Endothelial cell of umbilical vein (primary cell): ENCODE measurements around the gene CHD9.

Experiments used
- CTCF ChIP-seq, 2 donors: IDR thresholded peaks; 1 replicate in 1 of 2; 2 replicates in 1 of 2; pipeline ENCODE4 v1.5.1; 2011; ENCODE audit warnings: low read length in 2 of 2, mild to moderate bottlenecking in 2 of 2, moderate library complexity in 2 of 2, control low read depth in 1 of 2, inconsistent platforms in 1 of 2, low read depth in 1 of 2; ENCODE audit not compliant: insufficient read depth in 1 of 2; ENCODE audit errors: extremely low read depth in 1 of 2
- EZH2 ChIP-seq: IDR thresholded peaks from 2 replicates; pipeline ENCODE4 v1.6.1; 2012; ENCODE audit warnings: borderline replicate concordance, low read depth, mild to moderate bottlenecking, moderate library complexity, low read length, inconsistent platforms; ENCODE audit not compliant: severe bottlenecking
- FOS ChIP-seq: IDR thresholded peaks from 2 replicates; pipeline ENCODE4 v1.6.1; 2011; ENCODE audit warnings: mild to moderate bottlenecking, low read length, moderate library complexity, borderline replicate concordance; ENCODE audit not compliant: insufficient read depth
- JUN ChIP-seq: IDR thresholded peaks from 2 replicates; pipeline ENCODE4 v1.6.1; 2011; ENCODE audit warnings: borderline replicate concordance, low read depth; ENCODE audit not compliant: insufficient read length, insufficient read depth
- MAX ChIP-seq: IDR thresholded peaks from 2 replicates; pipeline ENCODE4 v1.6.1; 2011; ENCODE audit not compliant: insufficient read depth, insufficient read length
- MYC ChIP-seq: IDR thresholded peaks from one replicate; pipeline ENCODE4 v1.6.1; 2011; ENCODE audit warnings: mild to moderate bottlenecking, low read depth, low read length
- POLR2A ChIP-seq: IDR thresholded peaks from 2 replicates; pipeline ENCODE4 v1.6.1; 2012; ENCODE audit warnings: low read depth, mild to moderate bottlenecking, control low read depth, low read length
- POLR2AphosphoS5 ChIP-seq: IDR thresholded peaks from 2 replicates; pipeline ENCODE4 v1.6.1; 2012; ENCODE audit warnings: low read depth, mild to moderate bottlenecking, control low read depth, low read length, moderate library complexity; ENCODE audit not compliant: insufficient read depth

- no peak for TF ChIP-seq CTCF (IDR thresholded peaks at IDR 0.05; ENCODE audit: extremely low read depth in 1 of 2, insufficient read depth in 1 of 2, low read depth in 1 of 2, low read length in 2 of 2)
- no peak for TF ChIP-seq POLR2A
- TF ChIP-seq EZH2, result no peak
- no peak for TF ChIP-seq FOS
- no peak for TF ChIP-seq POLR2AphosphoS5
- no peak for TF ChIP-seq JUN
- TF ChIP-seq MAX, result no peak
- TF ChIP-seq MYC, result no peak
Observed at GRCh38 chr16:53040788-53041187, 14.0 kb upstream of the CHD9 start.
